Activated gamma-delta T cell treated with anti-CD3 and anti-CD28 coated beads, Interleukin-2, amount 50 U/mL, for 16 hours (primary cell): ENCODE results near the gene SOS2.

Source experiments
- DNase-seq: peaks from one replicate; pipeline ENCODE4 v3.0.0-alpha.2; 2020; ENCODE audit warnings: low read depth

The SOS2 gene

GRCh38 chr14:50116181-50116956, 115.0 kb downstream of the SOS2 start, which contains the start of gene VCPKMT:
Gene VCPKMT, minus strand, starts transcription at chr14:50116572. Its CDS starts 20 bp downstream, at chr14:50116552.
- peak; percentile 93 for DNase-seq

- DNase-seq, result no peak
Measured at GRCh38 chr14:50113381-50114035, 117.9 kb downstream of the SOS2 start.

DNA sequence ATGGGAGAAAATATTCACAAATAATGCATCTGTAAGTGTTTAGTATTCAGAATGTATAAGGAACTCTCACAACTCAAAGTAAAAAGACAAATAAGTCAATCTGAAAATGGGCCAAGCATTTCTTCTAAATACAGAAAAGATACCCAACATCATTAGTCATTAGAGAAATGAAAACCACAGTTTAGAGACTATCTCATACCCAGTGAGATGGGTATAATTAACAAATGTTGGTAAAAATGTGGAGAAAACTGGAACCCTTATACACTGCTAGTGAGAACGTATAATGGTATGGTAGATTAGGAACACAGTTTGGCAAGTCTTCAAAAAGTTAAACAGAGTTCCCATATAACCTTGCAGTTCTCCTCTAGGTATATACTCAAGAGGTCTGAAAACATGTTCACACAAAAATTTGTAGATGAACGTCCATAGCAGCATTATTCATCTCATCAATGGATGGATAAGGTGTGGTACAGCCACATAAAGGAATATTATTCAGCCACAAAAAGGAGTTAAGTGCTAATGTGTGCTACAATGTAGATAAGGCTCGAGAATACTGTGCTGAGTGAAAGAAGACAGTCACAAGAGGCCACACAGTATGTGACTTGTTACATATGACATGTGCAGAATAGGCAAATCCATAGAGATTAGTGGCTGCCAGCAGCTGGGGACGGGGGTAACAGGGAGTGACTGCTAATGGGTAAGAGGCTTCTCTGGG, 120.9 kb downstream of the SOS2 start:
- no peak for DNase-seq

DNA sequence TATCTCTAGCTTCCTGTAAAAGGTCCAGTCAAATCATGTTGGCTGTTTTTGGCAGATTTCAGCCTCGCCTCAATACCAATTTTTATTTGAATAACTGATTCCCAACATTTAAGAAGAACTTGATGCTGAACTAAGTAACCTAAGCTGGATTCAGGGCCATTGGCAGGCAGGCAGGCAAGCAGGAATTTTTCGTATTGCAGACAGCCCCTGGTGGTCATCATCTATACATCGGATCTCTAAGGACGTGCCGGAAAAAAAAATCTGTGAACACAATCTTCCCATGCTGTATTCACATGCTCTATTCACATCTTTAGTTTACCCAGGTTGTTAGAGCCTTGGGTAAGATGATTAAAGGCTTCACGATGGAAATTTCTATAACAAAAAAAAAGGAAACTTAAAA, 122.0 kb downstream of the SOS2 start:
- DNase-seq, result no peak

- no peak for DNase-seq
Measured at GRCh38 chr14:50107850-50108249, 123.5 kb downstream of the SOS2 start.

DNA sequence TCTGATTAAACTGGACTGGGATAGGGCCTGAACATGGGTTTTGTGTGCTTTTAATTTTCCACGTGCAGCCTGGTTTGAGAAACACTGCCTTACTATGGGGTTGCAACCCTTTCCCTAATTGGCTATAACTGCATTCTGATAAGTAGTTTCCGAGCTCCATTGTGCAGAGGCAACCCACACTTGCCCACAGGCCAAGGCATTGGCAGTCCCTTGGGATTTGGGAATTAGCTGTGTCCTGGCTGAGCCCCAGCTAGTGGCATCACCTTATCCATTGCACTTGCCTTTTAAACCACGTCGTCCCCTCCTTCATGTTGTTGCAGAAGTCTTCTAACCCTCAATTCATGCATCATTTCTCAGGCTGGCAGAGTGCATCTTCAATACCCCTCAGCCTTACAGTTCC, 125.2 kb downstream of the SOS2 start:
- no peak for DNase-seq

- DNase-seq, result no peak
Measured at GRCh38 chr14:50103558-50103957, 127.8 kb downstream of the SOS2 start.

GRCh38 chr14:50101417-50101816, 130.0 kb downstream of the SOS2 start:
- DNase-seq, result no peak

DNA sequence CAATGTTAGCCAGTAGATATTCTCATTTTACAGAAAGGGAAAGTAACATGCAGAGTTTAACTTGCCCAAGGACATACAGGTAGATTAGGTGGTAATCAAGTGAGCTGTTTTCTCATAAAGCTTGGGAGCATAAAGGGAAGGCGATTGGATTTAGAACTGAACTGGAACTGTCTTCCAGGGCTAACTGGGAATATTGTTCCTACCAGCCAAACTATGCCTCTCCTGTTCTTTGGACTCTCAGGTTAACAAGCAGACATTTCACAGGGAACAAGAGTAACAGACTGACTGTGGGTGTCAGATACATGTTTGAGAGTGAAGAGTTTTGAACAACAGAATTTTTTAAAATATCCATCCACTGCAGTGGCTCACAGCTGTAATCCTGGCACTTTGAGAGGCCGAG, 130.6 kb downstream of the SOS2 start:
- DNase-seq, result no peak

GRCh38 chr14:50099335-50099734, 132.0 kb downstream of the SOS2 start:
- no peak for DNase-seq

DNA sequence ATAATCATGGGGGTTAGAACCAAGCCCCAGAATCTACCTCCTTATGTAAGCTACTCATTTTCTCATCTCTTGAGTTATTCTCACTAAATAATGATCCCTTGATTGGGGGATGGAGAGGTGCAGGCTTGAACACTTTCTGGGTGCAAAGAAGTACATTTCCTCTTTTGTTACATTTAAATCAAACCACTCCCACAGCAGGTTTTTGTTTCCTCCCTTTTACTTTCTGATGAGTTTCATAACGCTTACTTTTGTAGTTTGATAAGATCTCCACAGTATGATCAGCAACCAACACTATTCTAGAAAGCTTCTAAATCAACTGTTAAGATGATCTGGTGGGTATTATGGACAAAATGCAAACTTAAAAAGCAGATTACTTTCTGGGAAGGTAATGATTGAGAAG, 135.5 kb downstream of the SOS2 start:
- no peak for DNase-seq

DNA sequence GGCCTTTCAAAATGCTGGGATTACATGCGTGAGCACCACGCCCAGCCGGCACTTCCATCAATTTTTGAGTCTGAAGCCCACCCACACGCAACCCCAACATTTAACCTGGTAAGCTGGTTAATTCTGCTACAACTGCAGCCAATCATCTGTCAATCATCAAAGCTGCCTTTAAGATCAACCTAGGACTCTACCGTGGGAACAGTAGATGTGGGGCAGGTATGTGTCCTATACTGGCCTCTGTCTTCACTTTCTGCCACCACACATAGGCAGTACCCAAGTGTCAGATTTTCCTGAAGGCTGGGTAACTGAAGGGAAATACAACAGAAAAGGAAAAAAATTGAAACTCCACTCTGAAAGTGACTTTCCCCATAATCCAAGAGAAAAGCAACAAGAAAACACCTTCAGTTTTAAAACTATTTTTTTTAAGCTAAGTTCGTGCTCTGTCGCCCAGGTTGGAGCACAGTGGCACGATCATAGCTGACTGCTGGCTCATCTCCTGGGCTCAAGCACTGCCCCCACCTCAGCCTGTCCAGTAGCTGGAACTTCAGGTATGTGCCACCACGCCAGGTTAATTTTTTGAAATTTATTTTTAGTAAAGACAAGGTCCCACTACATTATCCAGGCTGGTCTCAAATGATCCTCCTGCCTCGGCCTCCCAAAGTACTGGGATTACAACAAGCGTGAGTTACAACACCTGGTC, 137.2 kb downstream of the SOS2 start:
- DNase-seq, result no peak

GRCh38 chr14:50093496-50093895, 137.9 kb downstream of the SOS2 start:
- DNase-seq, result no peak

GRCh38 chr14:50092006-50092555, 139.3 kb downstream of the SOS2 start:
- no peak for DNase-seq

GRCh38 chr14:50091240-50091913, 140.0 kb downstream of the SOS2 start:
- DNase-seq, result no peak

GRCh38 chr14:50089208-50089607, 142.2 kb downstream of the SOS2 start:
- no peak for DNase-seq

- no peak for DNase-seq
Measured at GRCh38 chr14:50088731-50089130, 142.6 kb downstream of the SOS2 start.

DNA sequence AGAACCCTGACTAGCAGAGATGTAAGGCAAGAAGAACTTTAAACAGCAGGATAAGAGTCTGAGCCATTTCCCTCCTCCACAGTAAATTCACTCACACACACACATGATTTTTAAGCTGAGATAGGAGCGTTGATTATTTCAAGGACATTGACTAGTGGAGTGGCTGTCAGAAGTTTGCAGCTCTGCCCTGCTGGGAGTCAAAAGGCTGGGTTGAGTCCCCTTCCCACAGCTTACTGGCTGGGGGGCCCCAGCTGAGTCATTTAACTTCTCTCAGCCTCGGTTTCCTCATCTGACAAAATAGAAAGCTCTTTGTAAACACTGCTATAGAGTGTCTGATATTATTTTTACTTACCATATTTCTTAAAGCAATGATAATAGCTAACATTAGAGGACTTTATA, 143.3 kb downstream of the SOS2 start:
- DNase-seq, result no peak

DNA sequence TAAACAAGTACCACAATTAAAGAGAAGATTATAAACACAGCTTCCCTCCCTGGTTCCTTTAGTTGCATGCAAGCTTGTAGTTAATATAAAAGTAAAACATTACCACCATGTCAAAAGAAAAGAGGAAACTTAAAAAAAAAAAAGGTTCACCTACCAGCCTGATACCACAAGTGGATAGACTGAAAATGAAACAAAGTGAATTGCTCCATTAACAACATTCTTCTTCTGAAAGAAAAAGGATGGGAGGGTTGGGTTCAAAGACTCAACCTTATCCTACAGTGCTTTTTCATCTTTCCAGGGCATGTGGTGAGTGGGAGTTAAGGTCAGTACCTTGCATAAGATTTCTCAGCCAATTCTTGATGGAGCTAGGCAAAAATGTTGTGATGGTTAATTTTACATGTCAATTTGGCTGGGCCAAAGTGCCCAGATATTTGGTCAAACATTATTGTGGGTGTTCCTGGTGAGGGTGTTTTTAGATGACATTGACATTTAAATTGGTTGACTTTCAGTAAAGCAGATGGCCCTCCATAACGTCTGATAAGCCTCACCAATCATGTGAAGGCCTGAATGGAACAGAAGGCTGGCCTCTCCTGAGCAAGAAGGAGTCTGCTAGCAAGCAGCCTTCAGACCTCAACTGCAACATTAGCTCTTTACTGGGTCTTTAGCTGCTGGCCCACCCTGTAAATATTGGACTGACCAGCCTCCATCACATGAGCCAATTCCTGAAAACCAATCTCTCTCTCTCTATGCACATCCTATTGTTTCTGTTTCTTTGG, 143.8 kb downstream of the SOS2 start:
- no peak for DNase-seq

DNA sequence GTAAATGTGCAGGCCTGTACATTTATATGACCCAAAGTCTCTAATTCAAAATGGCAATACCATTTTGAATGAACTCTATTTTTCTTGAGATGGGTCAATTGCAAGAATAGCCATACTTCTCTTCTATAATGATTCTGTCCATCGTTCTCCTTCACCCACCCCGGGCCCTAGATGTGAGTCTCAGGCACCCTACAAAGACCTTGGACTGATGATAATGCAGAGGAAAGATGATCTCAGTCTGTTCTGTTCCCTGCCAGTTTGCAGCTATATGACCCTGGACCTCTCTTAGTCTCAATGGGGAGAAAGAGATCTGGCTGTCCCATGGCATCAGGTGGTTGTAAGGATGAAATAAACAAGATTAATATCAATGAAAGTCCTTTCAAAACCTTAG, 145.1 kb downstream of the SOS2 start:
- no peak for DNase-seq
